Measurements from ENCODE around the gene MAPT. TPM values are rescaled to one million over a fixed set of nuclear protein-coding genes. Genes with fewer than 3 reads are reported as not detected.

The MAPT gene
- total and polyA plus RNA-seq, 2 experiments from 2014 or later, result 0.37 to 0.71 TPM

GRCh38 chr17:45975640-45976295 lies 81.4 kb downstream of the MAPT start:
- no peaks in the 10 kb centered on the region for H3K36me3 ChIP-seq (replicated peaks; ENCODE audit: insufficient read depth, low read depth)
- TF ChIP-seq EZH2 (IDR thresholded peaks at IDR 0.05; ENCODE audit: borderline replicate concordance) (no peak), CTCF (IDR thresholded peaks at IDR 0.05; ENCODE audit: poor library complexity) (no peak), EZH2phosphoT487 (IDR thresholded peaks at IDR 0.05; ENCODE audit: low read depth, severe bottlenecking, unreplicated experiment) (no peak)
- H3K4me1 ChIP-seq (ENCODE audit: insufficient read depth), result no peaks in the 10 kb centered on the region
- H4K20me1 ChIP-seq (ENCODE audit: insufficient read depth, poor library complexity, severe bottlenecking), result no peaks in the 10 kb centered on the region
- no peaks in the 10 kb centered on the region for H3K27me3 ChIP-seq
- H3K79me2 ChIP-seq, result no peaks in the 10 kb centered on the region
- no peak overlapping the region for H3K4me2 ChIP-seq
- H3K27ac ChIP-seq, result no peak overlapping the region
- no peaks in the 10 kb centered on the region for H3K9me3 ChIP-seq (ENCODE audit: low read depth)
- no peak for DNase-seq (ENCODE audit: low spot score)
- H3K9me2 ChIP-seq (replicated peaks; ENCODE audit: insufficient read depth), result no peaks in the 10 kb centered on the region
- H3K4me3 ChIP-seq, result no peak overlapping the region
- H2AFZ ChIP-seq, result no peak overlapping the region
- 87% methylated on average over 8 of the region's 8 CpGs for WGBS (ENCODE audit: low lambda C conversion rate, missing lambda C conversion rate)

- Histone ChIP-seq H3K9me2 (replicated peaks; ENCODE audit: insufficient read depth) (no peaks in the 10 kb centered on the region), H4K20me1 (ENCODE audit: insufficient read depth, poor library complexity, severe bottlenecking) (no peaks in the 10 kb centered on the region), H3K27me3 (no peaks in the 10 kb centered on the region), H3K36me3 (replicated peaks; ENCODE audit: insufficient read depth, low read depth) (no peaks in the 10 kb centered on the region), H3K79me2 (no peaks in the 10 kb centered on the region), H3K4me3 (no peak overlapping the region), H3K4me1 (ENCODE audit: insufficient read depth) (no peaks in the 10 kb centered on the region), H3K9me3 (ENCODE audit: low read depth) (no peaks in the 10 kb centered on the region), H3K4me2 (no peak overlapping the region), H2AFZ (no peak overlapping the region), H3K27ac (no peak overlapping the region)
- TF ChIP-seq CTCF (IDR thresholded peaks at IDR 0.05; ENCODE audit: poor library complexity) (no peak), EZH2 (IDR thresholded peaks at IDR 0.05; ENCODE audit: borderline replicate concordance) (no peak), EZH2phosphoT487 (IDR thresholded peaks at IDR 0.05; ENCODE audit: low read depth, severe bottlenecking, unreplicated experiment) (no peak)
- 94% methylated on average over 2 of the region's 2 CpGs for WGBS (ENCODE audit: low lambda C conversion rate, missing lambda C conversion rate)
- DNase-seq (ENCODE audit: low spot score), result no peak
Observed at GRCh38 chr17:45976391-45976754, 82.0 kb downstream of the MAPT start.

GRCh38 chr17:45976755-45977505 lies 82.6 kb downstream of the MAPT start:
- peak; percentile 59 for DNase-seq (ENCODE audit: low spot score)
- Histone ChIP-seq H3K9me2 (replicated peaks; ENCODE audit: insufficient read depth) (no peaks in the 10 kb centered on the region), H3K4me1 (ENCODE audit: insufficient read depth) (no peaks in the 10 kb centered on the region), H3K4me3 (no peak overlapping the region), H3K27me3 (no peaks in the 10 kb centered on the region), H3K79me2 (no peaks in the 10 kb centered on the region), H3K9me3 (ENCODE audit: low read depth) (no peaks in the 10 kb centered on the region), H2AFZ (no peak overlapping the region), H3K27ac (no peak overlapping the region), H4K20me1 (ENCODE audit: insufficient read depth, poor library complexity, severe bottlenecking) (no peaks in the 10 kb centered on the region), H3K4me2 (no peak overlapping the region), H3K36me3 (replicated peaks; ENCODE audit: insufficient read depth, low read depth) (no peaks in the 10 kb centered on the region)
- no peak for TF ChIP-seq EZH2 (IDR thresholded peaks at IDR 0.05; ENCODE audit: borderline replicate concordance)
- 73% methylated on average over 18 of the region's 18 CpGs for WGBS (ENCODE audit: low lambda C conversion rate, missing lambda C conversion rate)

GRCh38 chr17:45977506-45977824 lies 83.1 kb downstream of the MAPT start:
- DNase-seq (ENCODE audit: low spot score), result no peak

More at GRCh38 chr17:45977506-45977824, 83.1 kb downstream of the MAPT start:
- no peak overlapping the region for H3K4me3 ChIP-seq
- H3K4me2 ChIP-seq, result no peak overlapping the region
- H3K4me1 ChIP-seq (ENCODE audit: insufficient read depth), result no peaks in the 10 kb centered on the region
- H3K36me3 ChIP-seq (replicated peaks; ENCODE audit: insufficient read depth, low read depth), result no peaks in the 10 kb centered on the region
- 92% methylated on average over 4 of the region's 4 CpGs for WGBS (ENCODE audit: low lambda C conversion rate, missing lambda C conversion rate)
- H3K27ac ChIP-seq, result no peak overlapping the region
- H3K9me2 ChIP-seq (replicated peaks; ENCODE audit: insufficient read depth), result no peaks in the 10 kb centered on the region
- TF ChIP-seq EZH2 (IDR thresholded peaks at IDR 0.05; ENCODE audit: borderline replicate concordance) (no peak), CTCF (IDR thresholded peaks at IDR 0.05; ENCODE audit: poor library complexity) (no peak), EZH2phosphoT487 (IDR thresholded peaks at IDR 0.05; ENCODE audit: low read depth, severe bottlenecking, unreplicated experiment) (no peak)
- no peaks in the 10 kb centered on the region for H3K79me2 ChIP-seq
- H3K27me3 ChIP-seq, result no peaks in the 10 kb centered on the region
- H2AFZ ChIP-seq, result no peak overlapping the region
- no peaks in the 10 kb centered on the region for H3K9me3 ChIP-seq (ENCODE audit: low read depth)
- no peaks in the 10 kb centered on the region for H4K20me1 ChIP-seq (ENCODE audit: insufficient read depth, poor library complexity, severe bottlenecking)
